A673 (cell line): Measurements from ENCODE around the gene GLCCI1. TPM values are rescaled to one million over a fixed set of nuclear protein-coding genes. Genes with fewer than 3 reads are reported as not detected.

ENCODE experiments used
- BruUV-seq: library from RNA; stranded (reverse); fragments of 400-500 nt; replicated peaks from 2 replicates; lab custom pipeline; 2021; lab: Mats Ljungman, UMichigan
- CTCF ChIA-PET: fragments of 300-600 bp; sonication (Branson Sonifier 250); formaldehyde crosslinking; loops from one replicate; lab custom pipeline; 2022; ENCODE audit warnings: antibody characterized with exemption; lab: Charles Lee
- POLR2A ChIA-PET: fragments of 300-600 bp; sonication (Branson Sonifier 250); formaldehyde crosslinking; loops from one replicate; lab custom pipeline; 2022; ENCODE audit warnings: antibody characterized with exemption; ENCODE audit not compliant: low non-redundant PET; lab: Charles Lee
- DNase-seq: peaks from one replicate; pipeline ENCODE4 v3.0.0-alpha.2; 2015; ENCODE audit warnings: low spot score
- H3K27ac ChIP-seq: fragments of 200-600 bp; sonication (generic); 2 replicates; pipeline ENCODE4 v1.5.1; 2016; ENCODE audit warnings: mixed run types, low read depth, mild to moderate bottlenecking, mixed read lengths, antibody characterized with exemption, low read length; ENCODE audit not compliant: poor library complexity, severe bottlenecking
- H3K27me3 ChIP-seq: fragments of 200-600 bp; sonication (generic); replicated peaks from 2 replicates; pipeline ENCODE4 v1.6.1; 2017; ENCODE audit warnings: mixed run types, low read depth, mild to moderate bottlenecking, mixed read lengths, antibody characterized with exemption, low read length; ENCODE audit not compliant: insufficient read depth, poor library complexity
- H3K36me3 ChIP-seq: fragments of 200-600 bp; sonication (generic); 2 replicates; pipeline ENCODE4 v1.6.1; 2016; ENCODE audit warnings: mixed run types, mild to moderate bottlenecking, mixed read lengths, antibody characterized with exemption, low read length; ENCODE audit not compliant: insufficient read depth, poor library complexity, severe bottlenecking
- H3K4me1 ChIP-seq: fragments of 200-600 bp; sonication (generic); 2 replicates; pipeline ENCODE4 v1.6.1; 2017; ENCODE audit warnings: mixed run types, mild to moderate bottlenecking, mixed read lengths, antibody characterized with exemption, low read length; ENCODE audit not compliant: insufficient read depth, poor library complexity, severe bottlenecking
- H3K4me3 ChIP-seq: fragments of 200-600 bp; sonication (generic); 2 replicates; pipeline ENCODE4 v1.5.1; 2016; ENCODE audit warnings: low read depth, mixed run types, mild to moderate bottlenecking, mixed read lengths, low read length; ENCODE audit not compliant: poor library complexity, severe bottlenecking
- H3K9me3 ChIP-seq: fragments of 200-600 bp; sonication (generic); 2 replicates; pipeline ENCODE4 v1.6.1; 2016; ENCODE audit warnings: mixed run types, low read depth, mild to moderate bottlenecking, mixed read lengths, antibody characterized with exemption, low read length; ENCODE audit not compliant: poor library complexity, severe bottlenecking
- EZH2 ChIP-seq: fragments of 200-600 bp; sonication (generic); IDR thresholded peaks from 2 replicates; pipeline ENCODE4 v1.6.1; 2017; ENCODE audit warnings: borderline replicate concordance, low read depth, mild to moderate bottlenecking, mixed read lengths, antibody characterized with exemption, low read length; ENCODE audit not compliant: poor library complexity, severe bottlenecking
- intact Hi-C: fragments of 100-400 bp; cut with micrococcal nuclease; formaldehyde crosslinking; loops from one replicate; pipeline ENCODE4 v1.10.0; 2022; ENCODE audit not compliant: unreplicated experiment
- total RNA-seq: library from RNA; stranded (reverse); gene quantifications from 2 replicates; pipeline ENCODE4 v1.2.3, GENCODE V29; 2021
- TF ChIP-seq, protein P1 (sequence below): fragments of 300-800, 200-600 bp; sonication (generic); conservative IDR thresholded peaks from 2 replicates; pipeline ENCODE4 v1.5.1; 2017; ENCODE audit warnings: low read depth, mild to moderate bottlenecking, antibody characterized with exemption, low read length, moderate library complexity, mixed read lengths

The GLCCI1 gene
- total RNA-seq, 1 experiment from 2014 or later: 6.9 TPM

DNA sequence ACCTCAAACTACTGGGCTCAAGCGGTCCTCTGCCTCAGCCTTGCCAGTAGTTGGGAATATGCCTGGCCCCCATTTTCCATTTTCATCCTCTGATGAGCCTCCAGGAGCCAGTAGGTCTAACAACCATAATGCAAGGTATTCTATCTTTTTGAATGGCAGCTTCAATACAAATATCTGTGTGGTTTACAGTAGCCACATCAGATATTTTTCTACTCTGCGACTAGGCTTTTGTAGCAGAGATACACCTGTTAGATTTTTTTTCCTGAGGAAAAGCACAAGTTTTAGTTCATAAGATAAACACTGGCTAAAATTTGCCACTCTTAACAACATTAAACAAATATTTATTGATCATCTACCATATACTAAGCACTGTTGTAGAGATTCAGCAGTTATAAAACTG is 3.9 kb upstream of the GLCCI1 start:
- no TSS peak for BruUV-seq
- no peak for TF ChIP-seq EZH2
- TF ChIP-seq, protein P1, sequence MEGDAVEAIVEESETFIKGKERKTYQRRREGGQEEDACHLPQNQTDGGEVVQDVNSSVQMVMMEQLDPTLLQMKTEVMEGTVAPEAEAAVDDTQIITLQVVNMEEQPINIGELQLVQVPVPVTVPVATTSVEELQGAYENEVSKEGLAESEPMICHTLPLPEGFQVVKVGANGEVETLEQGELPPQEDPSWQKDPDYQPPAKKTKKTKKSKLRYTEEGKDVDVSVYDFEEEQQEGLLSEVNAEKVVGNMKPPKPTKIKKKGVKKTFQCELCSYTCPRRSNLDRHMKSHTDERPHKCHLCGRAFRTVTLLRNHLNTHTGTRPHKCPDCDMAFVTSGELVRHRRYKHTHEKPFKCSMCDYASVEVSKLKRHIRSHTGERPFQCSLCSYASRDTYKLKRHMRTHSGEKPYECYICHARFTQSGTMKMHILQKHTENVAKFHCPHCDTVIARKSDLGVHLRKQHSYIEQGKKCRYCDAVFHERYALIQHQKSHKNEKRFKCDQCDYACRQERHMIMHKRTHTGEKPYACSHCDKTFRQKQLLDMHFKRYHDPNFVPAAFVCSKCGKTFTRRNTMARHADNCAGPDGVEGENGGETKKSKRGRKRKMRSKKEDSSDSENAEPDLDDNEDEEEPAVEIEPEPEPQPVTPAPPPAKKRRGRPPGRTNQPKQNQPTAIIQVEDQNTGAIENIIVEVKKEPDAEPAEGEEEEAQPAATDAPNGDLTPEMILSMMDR: no peak
- no peak for DNase-seq
- H3K36me3 ChIP-seq: no peaks in the 10 kb centered on the region
- H3K27me3 ChIP-seq: no peaks in the 10 kb centered on the region
- CTCF ChIA-PET: no interaction called here
- no peak overlapping the region for H3K4me3 ChIP-seq
- H3K9me3 ChIP-seq: no peaks in the 10 kb centered on the region
- POLR2A ChIA-PET: no interaction called here
- intact Hi-C loops: loop anchor here (5.0 to 10.0 kb wide), 2 partner anchors 228 to 280 kb away; no protein-coding TSS in a partner anchor
- H3K4me1 ChIP-seq: no peaks in the 10 kb centered on the region
- H3K27ac ChIP-seq: no peak overlapping the region

DNA sequence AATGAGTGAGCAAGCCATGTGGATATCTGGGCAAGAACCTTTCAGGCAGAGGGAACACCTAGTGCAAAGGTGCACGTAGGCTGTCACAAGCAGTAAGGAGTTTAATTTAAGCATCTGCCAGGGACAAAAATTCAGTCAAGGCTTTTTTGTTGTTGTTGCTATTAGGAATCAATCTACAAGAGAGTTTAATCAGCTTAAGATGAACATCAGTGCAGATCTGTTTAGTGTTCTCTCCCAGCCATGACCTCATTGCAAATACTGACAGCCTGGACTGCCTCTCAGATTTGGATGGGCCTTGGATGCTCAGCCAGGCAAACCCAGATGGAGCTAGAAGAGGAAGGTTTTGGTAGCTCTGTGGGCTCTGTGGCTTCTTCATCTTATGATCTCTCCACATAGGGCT is 3.3 kb upstream of the GLCCI1 start:
- Histone ChIP-seq H3K4me1 (no peaks in the 10 kb centered on the region), H3K36me3 (no peaks in the 10 kb centered on the region), H3K4me3 (no peak overlapping the region), H3K27ac (no peak overlapping the region), H3K27me3 (no peaks in the 10 kb centered on the region), H3K9me3 (no peaks in the 10 kb centered on the region)
- POLR2A ChIA-PET: no interaction called here
- intact Hi-C loops: loop anchor here (5.0 to 10.0 kb wide), 2 partner anchors 227 to 280 kb away; no protein-coding TSS in a partner anchor
- CTCF ChIA-PET: no interaction called here
- DNase-seq: no peak
- no peak for TF ChIP-seq EZH2
- TF ChIP-seq, protein P1: no peak
- BruUV-seq: no TSS peak

DNA sequence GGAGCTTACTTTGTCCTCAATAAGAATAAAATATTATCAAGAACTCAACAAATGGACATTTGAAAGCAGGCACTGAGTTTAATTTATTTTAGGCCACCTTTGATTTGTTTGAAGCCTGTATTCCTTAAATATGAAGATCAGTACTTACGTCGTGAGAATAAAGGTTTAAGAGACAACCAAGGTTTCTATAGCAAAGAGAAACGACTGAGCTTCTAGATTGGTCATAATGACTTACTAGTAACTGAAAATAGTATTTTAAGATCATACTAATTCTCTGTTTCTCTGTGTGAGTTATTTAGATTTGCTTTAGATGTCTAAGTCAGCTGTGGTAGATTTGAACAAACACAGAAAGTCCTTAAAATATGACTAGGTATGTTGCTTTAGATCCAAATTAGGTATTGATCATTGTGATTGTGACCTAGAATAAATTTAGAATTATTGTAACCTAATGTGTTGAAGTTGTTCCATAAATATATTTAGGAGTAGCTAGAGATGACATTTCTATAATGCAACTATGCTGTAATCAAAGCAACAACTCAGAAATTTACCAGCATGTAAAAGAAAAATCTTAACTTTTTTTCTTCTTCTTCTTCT is 2.4 kb upstream of the GLCCI1 start:
- Histone ChIP-seq H3K27me3 (no peaks in the 10 kb centered on the region), H3K36me3 (no peaks in the 10 kb centered on the region), H3K4me3 (no peak overlapping the region), H3K4me1 (peaks cover 4% of the 10 kb centered on the region), H3K9me3 (no peaks in the 10 kb centered on the region), H3K27ac (no peak overlapping the region)
- intact Hi-C loops: loop anchor here (5.0 to 10.0 kb wide), 2 partner anchors 226 to 281 kb away; no protein-coding TSS in a partner anchor
- CTCF ChIA-PET: no interaction called here
- no TSS peak for BruUV-seq
- POLR2A ChIA-PET: no interaction called here
- TF ChIP-seq, protein P1: no peak
- TF ChIP-seq EZH2: no peak
- DNase-seq: no peak
